Fibroblast of skin of left biceps (primary cell): ENCODE measurements around the gene NLGN2.

Source experiments
- DNase-seq, 2 experiments: peaks; one replicate each; pipeline ENCODE4 v3.0.0-alpha.2; 2013; ENCODE audit warnings: low read depth in 2 of 2

Gene NLGN2

GRCh38 chr17:7392696-7393612 lies 14.7 kb upstream of the NLGN2 start:
- DNase-seq, result no peak

DNA sequence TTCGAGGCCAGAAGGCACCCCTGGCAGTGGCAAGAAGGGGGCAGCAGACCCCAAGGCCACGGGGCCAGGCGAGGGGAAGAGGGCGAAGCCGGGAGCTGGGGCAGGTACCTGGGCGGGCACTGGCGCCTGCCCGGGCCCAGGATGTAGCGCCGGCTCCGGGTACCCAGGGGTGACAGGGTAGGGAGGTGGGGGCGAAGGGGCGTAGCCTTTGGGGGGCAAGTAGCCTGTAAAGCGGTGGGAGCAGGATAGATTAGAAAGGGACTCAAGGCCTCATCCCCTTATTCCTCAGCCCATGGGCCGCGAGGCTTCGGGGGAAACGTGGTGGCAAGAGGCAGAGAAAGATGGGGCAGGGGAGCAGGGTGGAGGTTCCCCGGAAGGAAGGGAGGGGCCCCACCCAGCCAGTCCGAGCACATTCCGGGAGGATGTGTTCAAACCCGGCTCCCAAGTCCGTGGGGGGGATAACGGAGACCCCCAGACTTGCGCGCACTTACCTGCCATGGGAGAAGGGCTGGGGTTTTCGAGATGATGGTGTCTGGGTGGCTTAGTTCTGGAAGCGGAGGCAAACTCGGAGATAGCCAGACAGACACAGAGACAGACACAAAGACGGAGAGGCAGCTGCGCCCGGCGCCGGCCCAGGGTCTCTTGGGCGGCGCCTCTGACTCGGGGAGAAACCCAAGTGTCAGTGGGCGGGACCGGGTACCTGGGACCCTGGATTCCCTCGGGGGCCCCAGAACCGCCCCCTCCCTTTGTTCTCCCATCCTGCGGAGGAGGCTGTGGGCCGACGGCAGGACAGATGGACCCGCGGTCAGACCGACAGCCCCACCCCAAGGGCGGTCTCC lies 13.8 kb upstream of the NLGN2 start:
- no peak for DNase-seq

DNA sequence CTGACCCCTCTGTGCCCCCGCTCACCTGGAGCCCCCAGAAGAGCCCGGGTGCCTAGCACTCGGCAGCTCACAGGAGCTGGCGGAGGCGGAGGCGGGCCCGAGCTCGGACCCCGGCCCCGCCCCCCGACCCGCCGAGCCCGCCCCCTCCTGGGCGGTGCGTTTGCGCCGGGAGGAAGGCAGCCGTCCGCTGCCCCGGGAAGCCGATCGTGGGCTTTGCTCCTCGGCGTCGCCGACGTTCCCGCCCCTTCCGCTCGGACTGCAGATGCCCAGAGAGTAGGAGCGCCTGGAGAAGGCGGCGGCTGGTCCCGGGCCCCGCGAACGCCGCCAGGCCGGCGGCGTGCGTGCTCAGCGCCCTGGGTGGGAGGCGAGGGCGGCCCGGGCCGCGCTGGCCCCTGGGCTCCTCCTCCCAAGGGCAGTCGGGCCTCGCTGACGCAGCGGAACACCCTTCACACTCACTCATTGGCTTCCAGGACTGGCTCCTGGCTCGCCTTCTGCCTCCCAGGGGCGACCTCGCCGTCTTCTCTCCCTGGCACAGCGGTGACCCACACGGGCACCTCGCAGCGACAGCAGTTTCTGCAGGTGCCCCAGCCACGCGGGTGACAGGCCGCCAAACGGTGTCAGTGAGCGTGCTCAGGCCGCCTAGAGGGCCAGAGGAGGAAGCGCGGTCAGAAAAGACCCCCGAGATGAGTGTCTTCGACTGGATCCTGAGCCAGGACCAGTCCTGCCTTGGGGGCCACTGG lies 13.0 kb upstream of the NLGN2 start, which contains the start of gene PLSCR3:
PLSCR3 (minus strand) TSS at position 74 of the 740 bp plus-strand sequence. CDS start 415 bp downstream, outside the sequence.
- peak; percentile 40 to 52 for DNase-seq

- no peak for DNase-seq
These were observed 11.5 kb upstream of the NLGN2 start for GRCh38 chr17:7396147-7396546.

DNA sequence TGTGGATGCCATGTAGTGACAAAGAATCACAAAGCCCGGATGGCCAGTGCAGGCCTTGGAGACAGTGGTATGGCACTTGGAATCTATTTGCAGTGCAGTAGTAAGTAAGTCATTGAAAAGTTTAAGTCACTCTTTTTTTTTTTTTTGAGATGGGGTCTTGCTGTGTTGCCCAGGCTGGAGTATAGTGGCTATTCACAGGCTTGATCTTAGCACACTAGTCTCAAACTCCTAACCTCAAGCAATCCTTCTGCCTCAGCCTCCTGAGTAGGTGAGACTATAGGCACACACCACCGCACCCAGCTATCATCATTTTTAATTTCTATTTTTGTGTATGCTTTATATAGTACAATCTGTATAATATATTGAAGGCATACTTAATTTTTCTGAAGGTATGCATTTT lies 9.0 kb upstream of the NLGN2 start:
- DNase-seq, result no peak

GRCh38 chr17:7403043-7403726 lies 4.5 kb upstream of the NLGN2 start:
- DNase-seq, result no peak

GRCh38 chr17:7403727-7403976 lies 4.0 kb upstream of the NLGN2 start:
- DNase-seq, result no peak

GRCh38 chr17:7403977-7404736 lies 3.5 kb upstream of the NLGN2 start, which contains the start of gene TMEM256:
TMEM256 (minus strand) TSS chr17:7404097; CDS start chr17:7404084, 13 bp downstream.
- peak; percentile 99 for DNase-seq

- no peak for DNase-seq
These were observed 2.8 kb upstream of the NLGN2 start for GRCh38 chr17:7404737-7405349.

GRCh38 chr17:7405350-7406234 lies 2.1 kb upstream of the NLGN2 start:
- DNase-seq, result no peak

DNA sequence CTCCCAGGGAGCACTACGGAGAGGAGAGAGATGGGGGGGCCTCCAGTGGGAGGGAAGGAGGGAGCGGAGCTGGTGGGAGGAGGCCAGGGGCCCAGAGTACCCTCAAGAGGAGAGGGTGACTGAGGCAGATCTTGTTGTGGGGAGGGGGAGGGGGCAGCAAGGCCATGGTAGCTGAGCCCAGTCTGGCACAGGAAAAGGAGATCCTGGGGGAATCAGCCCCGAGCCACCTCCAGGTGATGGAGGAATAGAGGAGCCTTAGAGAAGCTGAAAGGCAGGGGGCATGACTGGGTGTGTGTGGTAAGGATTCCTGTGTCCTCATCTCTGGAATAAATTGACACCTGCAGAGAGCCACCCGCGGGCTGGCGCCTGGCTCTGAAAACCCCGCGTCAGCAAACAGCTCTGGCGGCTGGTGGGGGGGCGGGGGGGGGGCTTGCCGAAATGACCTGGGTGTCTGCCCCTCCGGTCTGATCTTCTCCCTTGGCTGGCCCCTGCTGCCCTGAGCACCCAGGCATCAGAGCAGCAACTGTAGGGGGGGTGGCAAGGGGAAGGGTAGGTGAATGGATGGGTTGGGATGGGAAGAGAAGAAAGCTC lies 1.3 kb upstream of the NLGN2 start:
- DNase-seq, result no peak

- DNase-seq, result no peak
These were observed 563 bp upstream of the NLGN2 start for GRCh38 chr17:7407082-7407481.

- DNase-seq, result no peak
These were observed 645 bp downstream of the NLGN2 start for GRCh38 chr17:7408252-7408727.

GRCh38 chr17:7408863-7409262 lies 1.2 kb downstream of the NLGN2 start:
- no peak for DNase-seq

GRCh38 chr17:7409716-7410115 lies 2.1 kb downstream of the NLGN2 start:
- DNase-seq, result no peak

GRCh38 chr17:7410634-7411426 lies 3.2 kb downstream of the NLGN2 start:
- DNase-seq, result no peak

GRCh38 chr17:7411427-7411750 lies 3.7 kb downstream of the NLGN2 start:
- DNase-seq, result no peak

- DNase-seq, result no peak
These were observed 5.8 kb downstream of the NLGN2 start for GRCh38 chr17:7413346-7413985.
